Endothelial cell (in vitro differentiated cells): ENCODE results near the gene NPPB. TPM values are rescaled to one million over a fixed set of nuclear protein-coding genes. Genes with fewer than 3 reads are reported as not detected.

Source experiments
- DNase-seq: peaks from one replicate; pipeline ENCODE4 v3.0.0; 2021; ENCODE audit warnings: low spot score
- H3K27ac Mint-ChIP-seq: one replicate; pipeline ENCODE4 v1.8.0; 2021; ENCODE audit warnings: mixed read lengths, inconsistent platforms; ENCODE audit not compliant: unreplicated experiment
- H3K27me3 Mint-ChIP-seq: one replicate; pipeline ENCODE4 v1.8.0; 2021; ENCODE audit warnings: mild to moderate bottlenecking, moderate library complexity, mixed read lengths, inconsistent platforms; ENCODE audit not compliant: unreplicated experiment
- H3K36me3 Mint-ChIP-seq: one replicate; pipeline ENCODE4 v1.8.0; 2021; ENCODE audit warnings: mild to moderate bottlenecking, low read depth, mixed read lengths, inconsistent platforms; ENCODE audit not compliant: unreplicated experiment
- H3K4me1 Mint-ChIP-seq: one replicate; pipeline ENCODE4 v1.8.0; 2021; ENCODE audit warnings: mild to moderate bottlenecking, mixed read lengths, inconsistent platforms; ENCODE audit not compliant: unreplicated experiment
- H3K4me3 Mint-ChIP-seq: one replicate; pipeline ENCODE4 v1.8.0; 2021; ENCODE audit warnings: mild to moderate bottlenecking, mixed read lengths, inconsistent platforms; ENCODE audit not compliant: unreplicated experiment
- H3K9me3 Mint-ChIP-seq: one replicate; pipeline ENCODE4 v1.8.0; 2021; ENCODE audit warnings: mixed read lengths, inconsistent platforms; ENCODE audit not compliant: unreplicated experiment
- total RNA-seq: library from RNA; stranded (reverse); fragmentation: NEBNext Ultra II Directional; extraction: Animal tissue kit (Norgen Biotek cat#: 25700); gene quantifications from one replicate; pipeline ENCODE4 v1.2.1, GENCODE V29; 2021; ENCODE audit not compliant: unreplicated experiment
- TF ChIP-seq, protein P1 (sequence below): fragments of 200-600 bp; sonication (generic); IDR thresholded peaks from one replicate; pipeline ENCODE4 v1.5.0; 2021; ENCODE audit warnings: antibody characterized with exemption; ENCODE audit not compliant: unreplicated experiment

Gene NPPB
- total RNA-seq, 1 donor from 2014 or later: not detected

DNA sequence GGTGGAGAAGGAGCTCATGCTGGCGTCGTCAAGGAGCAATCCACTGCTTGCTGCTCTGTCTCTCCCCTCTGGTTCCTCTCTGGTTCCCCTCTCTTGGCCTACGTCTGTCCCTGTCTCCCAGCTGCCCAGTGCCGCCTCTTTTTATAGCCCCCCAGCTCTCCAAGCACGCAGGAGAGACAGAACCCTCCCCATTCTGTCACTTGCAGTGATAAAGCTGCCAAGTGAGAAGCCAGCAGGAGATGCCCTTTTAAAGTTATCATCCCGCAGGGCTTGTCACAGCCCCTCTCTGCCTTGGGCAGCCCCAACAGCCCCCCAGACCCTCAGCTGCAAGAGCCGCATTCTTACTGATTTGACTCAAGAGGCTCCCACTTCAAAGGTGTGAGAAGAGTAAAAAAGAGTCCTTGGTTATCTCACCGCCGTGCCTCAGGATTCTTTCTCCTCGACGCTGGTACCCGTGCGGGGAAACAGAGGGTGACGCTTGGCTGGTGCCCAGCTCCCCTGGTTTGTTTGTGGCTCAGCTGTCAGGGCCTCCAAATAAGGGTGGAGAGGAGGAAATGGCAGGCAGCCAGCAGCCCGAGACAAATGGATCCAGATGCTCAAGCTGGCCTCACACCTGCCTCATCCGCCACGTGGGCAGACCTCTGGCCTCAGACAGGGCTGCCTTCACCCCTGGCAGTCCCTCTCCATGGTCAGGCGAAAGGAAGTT, 10.9 kb downstream of the NPPB start, which contains the start of gene NPPA:
NPPA (minus strand) TSS at position 117 of the 706 bp plus-strand sequence; CDS start at position 18, 99 bp downstream.
- H3K4me3 Mint-ChIP-seq: no peak within 1 kb of the TSS
- no peaks in the 10 kb centered on the region for H3K9me3 Mint-ChIP-seq
- DNase-seq: no peak
- no peak within 1 kb of the TSS for H3K27ac Mint-ChIP-seq
- peaks cover 26% of the 10 kb centered on the region for H3K36me3 Mint-ChIP-seq
- TF ChIP-seq, protein P1, sequence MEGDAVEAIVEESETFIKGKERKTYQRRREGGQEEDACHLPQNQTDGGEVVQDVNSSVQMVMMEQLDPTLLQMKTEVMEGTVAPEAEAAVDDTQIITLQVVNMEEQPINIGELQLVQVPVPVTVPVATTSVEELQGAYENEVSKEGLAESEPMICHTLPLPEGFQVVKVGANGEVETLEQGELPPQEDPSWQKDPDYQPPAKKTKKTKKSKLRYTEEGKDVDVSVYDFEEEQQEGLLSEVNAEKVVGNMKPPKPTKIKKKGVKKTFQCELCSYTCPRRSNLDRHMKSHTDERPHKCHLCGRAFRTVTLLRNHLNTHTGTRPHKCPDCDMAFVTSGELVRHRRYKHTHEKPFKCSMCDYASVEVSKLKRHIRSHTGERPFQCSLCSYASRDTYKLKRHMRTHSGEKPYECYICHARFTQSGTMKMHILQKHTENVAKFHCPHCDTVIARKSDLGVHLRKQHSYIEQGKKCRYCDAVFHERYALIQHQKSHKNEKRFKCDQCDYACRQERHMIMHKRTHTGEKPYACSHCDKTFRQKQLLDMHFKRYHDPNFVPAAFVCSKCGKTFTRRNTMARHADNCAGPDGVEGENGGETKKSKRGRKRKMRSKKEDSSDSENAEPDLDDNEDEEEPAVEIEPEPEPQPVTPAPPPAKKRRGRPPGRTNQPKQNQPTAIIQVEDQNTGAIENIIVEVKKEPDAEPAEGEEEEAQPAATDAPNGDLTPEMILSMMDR: no peak
- H3K27me3 Mint-ChIP-seq: peaks cover 2% of the 10 kb centered on the region
- no peaks in the 10 kb centered on the region for H3K4me1 Mint-ChIP-seq

DNA sequence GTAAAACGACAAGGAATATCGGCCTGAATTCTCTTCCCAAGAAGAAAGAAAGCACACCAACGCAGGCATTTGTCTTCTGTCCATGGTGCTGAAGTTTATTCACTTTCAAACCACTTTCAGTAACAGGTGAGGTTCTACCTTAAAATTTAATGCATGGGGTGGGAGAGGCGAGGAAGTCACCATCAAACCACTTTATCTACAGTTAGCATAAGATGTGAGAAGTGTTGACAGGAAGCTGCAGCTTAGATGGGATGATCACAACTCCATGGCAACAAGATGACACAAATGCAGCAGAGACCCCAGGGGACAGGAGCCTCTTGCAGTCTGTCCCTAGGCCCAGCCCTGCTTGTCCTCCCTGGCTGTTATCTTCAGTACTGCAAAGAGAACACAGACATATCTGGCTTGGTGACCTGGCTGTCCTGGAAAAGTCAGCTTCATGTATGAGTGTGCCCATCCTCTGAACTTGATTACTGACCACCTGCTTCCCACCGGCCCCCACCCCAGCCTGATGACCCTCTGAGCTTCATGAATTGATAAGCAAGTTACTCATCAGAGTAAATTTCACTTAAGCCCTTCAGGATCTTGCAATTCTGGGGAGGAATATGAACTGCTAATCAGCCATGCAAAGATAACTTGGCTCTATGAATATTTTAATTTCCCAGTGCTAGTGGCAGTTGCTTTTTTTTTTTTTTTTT, 13.0 kb downstream of the NPPB start:
- peaks cover 44% of the 10 kb centered on the region for H3K36me3 Mint-ChIP-seq
- H3K4me1 Mint-ChIP-seq: peaks cover 6% of the 10 kb centered on the region
- peaks cover 2% of the 10 kb centered on the region for H3K27me3 Mint-ChIP-seq
- TF ChIP-seq, protein P1: no peak
- no peaks in the 10 kb centered on the region for H3K9me3 Mint-ChIP-seq
- DNase-seq: no peak
- no peak overlapping the region for H3K27ac Mint-ChIP-seq
- no peak overlapping the region for H3K4me3 Mint-ChIP-seq

DNA sequence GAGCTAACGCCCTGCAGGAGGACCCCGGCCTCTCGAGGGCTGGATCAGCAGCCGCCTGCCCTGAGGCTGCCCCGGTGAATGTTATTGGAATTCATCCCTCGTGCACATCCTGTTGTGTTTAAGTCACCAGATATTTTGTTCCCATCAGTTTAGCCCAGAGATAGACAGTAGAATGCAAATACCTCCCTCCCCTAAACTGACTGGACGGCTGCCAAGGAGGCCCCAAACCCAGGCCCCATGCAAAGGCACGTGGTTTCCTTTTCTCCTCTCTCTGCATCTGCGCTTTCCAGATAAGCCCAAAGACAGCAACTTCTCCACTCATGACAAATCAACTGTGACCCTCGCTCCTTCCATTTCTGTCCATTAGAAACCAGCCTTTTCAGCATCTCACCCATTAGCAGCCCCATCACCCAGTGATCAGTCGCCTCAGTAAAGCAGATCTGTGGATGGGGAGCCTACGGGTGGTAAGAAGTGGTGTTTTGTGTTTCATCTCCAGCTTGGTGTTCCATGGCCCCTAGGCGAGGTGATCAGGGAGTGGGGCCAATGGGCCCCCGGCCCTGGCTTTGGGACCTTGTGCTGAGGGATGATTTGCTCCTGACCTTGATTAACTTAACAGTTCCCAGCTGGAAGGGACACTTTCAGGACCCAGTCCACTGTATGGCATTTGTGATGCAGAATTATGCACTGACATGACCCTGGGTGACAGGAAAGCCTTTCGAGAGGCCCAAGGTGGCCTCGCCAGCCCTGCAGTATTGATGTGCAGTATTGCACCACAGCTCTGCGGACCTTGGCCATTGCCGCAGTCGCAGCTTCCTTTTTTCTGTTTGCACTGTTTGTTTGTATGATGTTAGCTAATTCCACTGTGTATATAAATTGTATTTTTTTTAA, 16.3 kb downstream of the NPPB start:
- Mint-ChIP-seq H3K4me3 (peak overlapping the region; percentile 19), H3K36me3 (peaks cover 59% of the 10 kb centered on the region), H3K4me1 (peaks cover 8% of the 10 kb centered on the region), H3K27me3 (peaks cover 2% of the 10 kb centered on the region), H3K9me3 (no peaks in the 10 kb centered on the region), H3K27ac (no peak overlapping the region)
- TF ChIP-seq, protein P1: no peak
- DNase-seq: no peak

DNA sequence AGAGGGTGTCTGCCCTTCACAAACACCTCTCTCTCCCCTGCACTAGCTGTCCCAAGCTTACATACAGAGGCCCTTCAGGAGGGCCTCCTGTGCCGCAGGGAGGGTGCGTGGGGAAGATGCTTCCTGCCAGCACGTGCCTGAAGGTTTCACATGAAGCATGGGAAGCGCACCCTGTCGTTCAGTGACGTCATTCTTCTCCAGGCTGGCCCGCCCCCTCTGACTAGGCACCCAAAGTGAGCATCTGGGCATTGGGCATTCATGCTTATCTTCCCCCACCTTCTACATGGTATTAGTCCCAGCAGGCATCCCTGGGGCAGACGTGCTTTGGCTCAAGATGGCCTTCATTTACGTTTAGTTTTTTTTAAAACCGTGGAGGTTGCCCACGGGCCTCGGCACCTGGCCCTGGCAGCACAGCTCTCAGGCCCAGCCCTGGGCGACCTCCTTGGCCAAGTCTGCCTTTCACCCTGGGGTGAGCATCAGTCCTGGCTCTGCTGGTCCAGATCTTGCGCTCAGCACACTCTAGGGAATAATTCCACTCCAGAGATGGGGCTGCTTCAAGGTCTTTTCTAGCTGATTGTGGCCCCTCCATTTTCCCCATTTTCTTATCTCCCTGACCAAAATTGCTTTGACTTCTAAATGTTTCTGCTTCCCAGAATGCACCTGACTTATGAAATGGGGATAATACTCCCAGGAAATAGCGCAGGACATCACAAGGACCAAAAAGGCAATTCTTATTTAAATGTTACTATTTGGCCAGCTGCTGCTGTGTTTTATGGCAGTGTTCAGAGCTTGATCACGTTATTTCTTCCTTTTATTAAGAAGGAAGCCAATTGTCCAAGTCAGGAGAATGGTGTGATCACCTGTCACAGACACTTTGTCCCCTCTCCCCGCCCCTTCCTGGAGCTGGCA, 17.2 kb downstream of the NPPB start:
- peaks cover 3% of the 10 kb centered on the region for H3K27me3 Mint-ChIP-seq
- no peak overlapping the region for H3K27ac Mint-ChIP-seq
- peaks cover 63% of the 10 kb centered on the region for H3K36me3 Mint-ChIP-seq
- no peak overlapping the region for H3K4me3 Mint-ChIP-seq
- DNase-seq: no peak
- H3K4me1 Mint-ChIP-seq: peaks cover 8% of the 10 kb centered on the region
- TF ChIP-seq, protein P1: no peak
- H3K9me3 Mint-ChIP-seq: no peaks in the 10 kb centered on the region
